GM21529 (cell line): ENCODE measurements around the gene MKI67.
"Not testable (repeated sequence)": the region's sequence is repeated elsewhere in the genome, so short reads cannot be mapped to it uniquely, and the experiment has no call there.

ENCODE experiments used
- ATAC-seq: cut with Tn5 transposase; IDR thresholded peaks from one replicate; pipeline ENCODE4 v1.9.1; 2021; ENCODE audit not compliant: unreplicated experiment

MKI67 gene

GRCh38 chr10:128125944-128126764 is at the start of gene MKI67:
Gene MKI67, minus strand, starts transcription at chr10:128126423. Its CDS starts 756 bp downstream, at chr10:128125667.
- ATAC-seq = peak; percentile 77

- no peak for ATAC-seq
Observed at GRCh38 chr10:128174581-128175559, 48.6 kb upstream of the MKI67 start.

GRCh38 chr10:128173386-128173785 is 47.2 kb upstream of the MKI67 start:
- ATAC-seq = no peak

- no peak for ATAC-seq
Observed at GRCh38 chr10:128172756-128173155, 46.5 kb upstream of the MKI67 start.

- no peak for ATAC-seq
Observed at GRCh38 chr10:128169811-128170379, 43.7 kb upstream of the MKI67 start.

GRCh38 chr10:128167926-128168520 is 41.8 kb upstream of the MKI67 start:
- no peak for ATAC-seq

- not testable (repeated sequence) for ATAC-seq
Observed at GRCh38 chr10:128167123-128167522, 40.9 kb upstream of the MKI67 start.

GRCh38 chr10:128166151-128166550 is 39.9 kb upstream of the MKI67 start:
- no peak for ATAC-seq

GRCh38 chr10:128165536-128165935 is 39.3 kb upstream of the MKI67 start:
- no peak for ATAC-seq

GRCh38 chr10:128163701-128164100 is 37.5 kb upstream of the MKI67 start:
- ATAC-seq = no peak

- peak; percentile 59 for ATAC-seq
Observed at GRCh38 chr10:128161031-128161430, 34.8 kb upstream of the MKI67 start.

- no peak for ATAC-seq
Observed at GRCh38 chr10:128160297-128160711, 34.1 kb upstream of the MKI67 start.

GRCh38 chr10:128158021-128158795 is 32.0 kb upstream of the MKI67 start:
- no peak for ATAC-seq

GRCh38 chr10:128156999-128157755 is 31.0 kb upstream of the MKI67 start:
- no peak for ATAC-seq

- no peak for ATAC-seq
Observed at GRCh38 chr10:128152741-128153580, 26.7 kb upstream of the MKI67 start.

- ATAC-seq = no peak
Observed at GRCh38 chr10:128151031-128151430, 24.8 kb upstream of the MKI67 start.

- no peak for ATAC-seq
Observed at GRCh38 chr10:128150561-128150960, 24.3 kb upstream of the MKI67 start.

- peak; percentile 89 for ATAC-seq
Observed at GRCh38 chr10:128150045-128150493, 23.8 kb upstream of the MKI67 start.
